ENCODE data around the gene CTTNBP2.

The CTTNBP2 gene

GRCh38 chr7:117818232-117818631, 55.0 kb downstream of the CTTNBP2 start:
- DNase-seq (ENCODE audit: low read depth, low spot score), result no peak

DNA sequence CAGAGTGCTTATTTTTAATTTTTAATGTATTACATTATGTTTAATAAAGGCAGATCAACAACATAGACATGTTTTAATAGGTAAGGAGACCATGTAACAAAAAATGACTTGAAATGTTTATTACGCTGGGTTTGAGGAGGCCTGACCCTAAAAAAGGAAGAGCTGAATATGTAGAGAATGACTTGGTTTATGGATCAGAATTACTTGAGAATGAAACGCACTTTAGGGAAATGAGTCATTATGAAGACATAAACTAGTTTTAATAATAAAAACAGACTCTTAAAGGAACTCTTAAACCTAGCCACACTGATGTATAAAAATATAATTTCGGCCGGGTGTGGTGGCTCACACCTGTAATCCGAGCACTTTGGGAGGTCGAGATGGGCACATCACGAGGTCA, 56.5 kb downstream of the CTTNBP2 start:
- DNase-seq (ENCODE audit: low read depth, low spot score), result no peak

- DNase-seq (ENCODE audit: low read depth, low spot score), result no peak
These were observed 61.5 kb downstream of the CTTNBP2 start for GRCh38 chr7:117811696-117812095.

DNA sequence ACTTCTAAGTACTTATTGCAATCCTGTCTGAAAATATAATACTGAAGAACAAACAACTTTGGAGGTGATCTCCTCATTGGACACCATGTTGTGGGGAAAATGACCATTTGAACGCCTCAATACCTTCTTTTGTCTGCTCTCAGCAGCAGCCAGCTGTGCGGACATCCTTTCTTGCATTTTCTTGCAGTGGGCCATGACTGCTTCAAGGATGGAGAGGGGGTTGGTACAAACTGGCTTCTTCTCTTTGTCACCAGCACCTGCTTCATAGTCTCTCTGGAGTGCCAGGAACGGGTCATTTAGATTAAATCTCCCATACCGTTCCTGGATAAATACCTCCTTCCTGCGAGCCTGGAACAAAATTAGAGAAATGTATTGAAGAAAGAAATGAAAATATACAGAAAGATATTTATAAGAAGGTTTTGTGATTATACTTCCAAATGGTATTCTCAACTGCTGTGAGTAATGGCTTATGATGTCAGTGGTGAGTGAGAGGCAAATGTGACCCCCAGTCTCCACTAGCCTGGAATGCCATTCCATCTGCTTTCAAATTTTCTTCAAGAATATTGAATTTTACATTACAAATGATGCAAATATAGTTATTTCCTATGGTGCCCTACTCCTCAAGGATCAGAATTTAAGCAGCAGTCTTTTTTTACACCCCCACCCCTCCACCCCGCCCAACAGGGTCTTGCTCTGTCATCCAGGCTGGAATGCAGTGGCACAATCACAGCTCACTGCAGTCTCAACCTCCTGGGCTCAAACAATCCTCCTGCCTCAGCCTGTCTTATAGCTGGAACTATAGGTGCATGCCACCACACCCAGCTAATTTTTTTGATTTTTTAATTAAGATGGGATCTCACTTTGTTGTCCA, 62.4 kb downstream of the CTTNBP2 start:
- no peak for DNase-seq (ENCODE audit: low read depth, low spot score)

GRCh38 chr7:117809958-117810357, 63.3 kb downstream of the CTTNBP2 start:
- no peak for DNase-seq (ENCODE audit: low read depth, low spot score)

DNA sequence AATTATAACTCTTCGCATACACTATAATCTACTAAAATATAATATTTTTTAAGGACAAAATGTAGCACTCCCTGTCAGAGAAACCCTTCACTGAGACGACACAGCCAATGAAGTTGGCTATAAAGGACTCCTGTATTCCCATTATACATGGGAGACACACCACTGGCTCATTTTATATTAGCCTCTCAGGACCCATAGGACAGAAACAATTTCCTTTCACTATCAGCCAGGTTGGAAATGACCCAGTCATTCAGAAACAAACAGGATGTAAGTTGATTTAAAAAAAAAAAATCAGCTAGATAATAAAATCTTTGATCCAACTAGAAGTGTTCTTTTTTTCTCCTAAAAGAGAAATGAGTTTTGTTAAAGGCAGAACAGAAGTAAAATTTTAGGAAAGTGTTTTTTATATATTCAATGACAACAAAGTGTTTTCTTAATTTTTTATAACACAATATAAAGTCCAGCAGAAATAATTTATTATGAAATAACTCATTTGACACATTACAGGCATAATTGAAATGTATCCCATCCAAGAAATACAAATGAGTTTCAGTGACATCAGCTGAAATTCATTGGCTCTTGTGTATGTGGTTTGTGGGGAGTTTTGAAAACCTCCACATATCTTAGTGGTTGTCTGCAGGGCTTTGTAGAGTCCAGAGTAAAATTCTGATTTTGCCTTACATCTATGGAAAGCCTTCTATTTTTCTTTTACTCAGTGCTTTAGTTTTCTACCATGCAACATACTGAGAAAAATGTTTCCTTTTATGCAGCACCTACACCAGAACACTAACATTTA, 64.1 kb downstream of the CTTNBP2 start:
- no peak for DNase-seq (ENCODE audit: low read depth, low spot score)

- DNase-seq (ENCODE audit: low read depth, low spot score), result no peak
These were observed 64.9 kb downstream of the CTTNBP2 start for GRCh38 chr7:117808341-117808757.

DNA sequence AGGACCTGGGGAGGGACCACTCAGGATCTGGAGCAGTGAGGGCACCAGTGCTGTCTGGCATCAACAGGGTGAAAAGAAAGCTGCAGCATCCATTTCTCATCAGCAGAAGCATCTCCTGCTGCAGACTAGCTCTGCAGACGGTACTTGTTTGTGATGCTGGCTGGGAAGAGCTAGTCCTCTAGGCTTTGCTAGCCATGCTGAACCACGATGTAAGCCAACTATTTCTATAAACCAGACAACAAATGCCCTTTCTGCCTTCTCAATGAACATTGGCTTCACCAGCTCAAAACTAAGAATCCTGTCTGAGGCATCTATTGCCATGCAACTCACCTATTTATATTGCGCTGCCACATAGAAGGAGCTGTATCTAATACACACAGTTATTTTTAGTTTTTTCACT, 65.6 kb downstream of the CTTNBP2 start:
- DNase-seq (ENCODE audit: low read depth, low spot score), result no peak

DNA sequence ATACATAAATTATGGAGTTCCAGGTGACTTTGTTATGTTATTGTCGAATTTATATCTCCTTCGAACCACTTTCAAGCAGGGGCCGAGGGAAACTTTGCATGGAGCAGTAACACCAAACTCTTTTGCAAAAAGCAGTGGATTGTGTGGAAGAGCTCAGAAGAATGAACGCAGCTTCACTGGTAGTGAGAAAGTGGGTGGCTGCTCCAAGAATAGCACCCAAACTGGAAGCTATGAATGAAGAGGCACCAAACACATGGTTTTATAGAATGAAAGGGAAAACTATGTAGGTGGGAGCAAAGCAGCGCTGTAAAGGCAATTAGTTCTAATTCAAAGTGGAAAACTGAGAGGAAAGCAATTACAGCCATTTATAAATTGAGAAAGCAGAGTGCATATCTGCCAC, 67.2 kb downstream of the CTTNBP2 start:
- no peak for DNase-seq (ENCODE audit: low read depth, low spot score)

DNA sequence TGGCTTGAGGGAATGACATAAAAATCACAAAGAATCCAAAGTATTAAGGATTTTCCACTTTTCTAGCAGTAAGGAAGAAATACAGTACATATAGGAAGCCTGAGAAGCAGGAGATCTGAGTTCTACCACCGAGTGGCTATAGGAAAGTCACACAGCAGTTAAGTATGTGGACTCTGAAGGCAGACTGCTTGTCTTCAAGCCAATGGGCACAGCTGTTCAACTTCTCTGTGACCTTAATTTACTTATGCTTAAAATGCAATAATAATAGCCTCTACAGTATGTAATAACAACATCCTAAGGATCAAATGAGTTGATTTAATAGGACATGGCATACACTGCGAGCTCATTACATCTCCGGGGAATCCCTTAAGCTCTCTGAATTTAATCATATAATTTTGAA, 68.0 kb downstream of the CTTNBP2 start:
- no peak for DNase-seq (ENCODE audit: low read depth, low spot score)

DNA sequence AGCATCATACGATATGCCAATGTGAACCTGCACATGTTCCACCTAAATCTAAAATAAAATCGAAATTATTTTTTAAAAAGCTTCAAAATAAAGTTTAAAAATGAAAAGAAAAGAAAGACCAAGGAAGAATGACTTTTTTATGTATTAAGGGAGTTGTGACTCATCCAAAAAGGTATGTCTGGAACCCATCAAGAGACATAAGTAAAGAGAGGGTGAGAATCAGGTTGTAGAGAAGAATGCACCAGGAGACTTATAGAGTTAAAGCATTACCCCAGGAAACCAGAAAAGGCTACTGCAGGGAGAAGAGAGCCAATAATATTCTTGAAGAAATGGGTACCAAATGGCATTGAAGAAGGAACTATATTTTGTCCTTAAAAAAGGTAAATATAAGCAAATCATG, 69.8 kb downstream of the CTTNBP2 start:
- DNase-seq (ENCODE audit: low read depth, low spot score), result no peak

GRCh38 chr7:117802660-117803059, 70.6 kb downstream of the CTTNBP2 start:
- no peak for DNase-seq (ENCODE audit: low read depth, low spot score)

DNA sequence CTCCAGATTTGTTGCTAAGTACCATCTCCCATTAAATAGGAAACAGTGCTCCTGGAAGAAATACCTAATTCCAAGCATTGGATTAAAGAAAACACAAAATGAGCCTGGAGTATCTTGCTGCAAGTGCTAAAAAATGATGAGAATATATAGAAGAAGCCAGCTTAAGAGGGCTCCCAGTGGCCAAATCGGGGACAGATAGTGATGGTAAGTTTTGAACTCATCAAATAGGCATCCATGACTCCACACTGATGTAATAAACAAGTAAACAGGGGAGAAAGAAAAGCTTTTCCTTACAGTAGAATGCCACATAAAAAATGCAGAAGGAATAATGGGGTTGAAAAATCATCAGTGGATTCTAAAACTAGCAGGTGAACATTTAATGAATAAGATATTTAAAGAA, 72.4 kb downstream of the CTTNBP2 start:
- DNase-seq (ENCODE audit: low read depth, low spot score), result no peak

- no peak for DNase-seq (ENCODE audit: low read depth, low spot score)
These were observed 72.8 kb downstream of the CTTNBP2 start for GRCh38 chr7:117800406-117800805.

DNA sequence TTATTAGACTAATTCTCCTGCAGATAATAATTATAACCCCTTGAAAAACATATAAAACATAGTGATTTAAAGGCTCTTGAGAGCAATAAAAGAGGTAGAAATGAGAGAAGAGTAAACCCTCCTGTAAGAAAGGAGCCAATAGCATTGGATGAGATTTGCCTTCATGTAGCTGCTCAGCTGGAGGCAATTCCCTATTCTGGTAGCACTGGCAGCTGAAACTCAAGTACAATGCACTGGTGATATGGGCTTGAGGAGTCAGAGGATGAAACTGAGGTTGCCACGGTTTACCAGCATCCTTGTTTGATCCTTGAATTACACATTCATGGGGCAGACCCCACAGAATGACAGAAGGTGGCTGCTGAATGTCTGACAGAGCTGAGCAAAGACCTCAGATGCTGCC, 76.4 kb downstream of the CTTNBP2 start:
- no peak for DNase-seq (ENCODE audit: low read depth, low spot score)

DNA sequence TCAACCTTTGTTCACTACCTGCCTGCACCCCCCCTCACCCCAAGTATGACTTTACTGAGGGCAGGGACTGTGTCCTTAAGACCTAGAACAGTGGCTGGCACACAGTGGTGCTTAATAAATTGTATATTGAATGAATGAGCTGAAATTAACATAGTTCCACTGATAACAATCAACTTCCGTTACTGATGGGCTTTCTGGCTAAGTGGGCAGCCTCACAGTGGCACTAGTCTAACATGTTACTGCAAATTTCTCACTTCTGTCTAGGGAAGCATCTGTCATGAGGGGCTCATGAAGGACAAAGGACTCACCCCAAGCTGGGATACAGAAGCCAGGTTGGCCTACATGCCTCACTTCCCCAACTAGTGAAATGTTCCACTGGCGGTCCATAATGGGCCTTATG, 79.3 kb downstream of the CTTNBP2 start:
- no peak for DNase-seq (ENCODE audit: low read depth, low spot score)

- no peak for DNase-seq (ENCODE audit: low read depth, low spot score)
These were observed 79.7 kb downstream of the CTTNBP2 start for GRCh38 chr7:117793521-117793920.

DNA sequence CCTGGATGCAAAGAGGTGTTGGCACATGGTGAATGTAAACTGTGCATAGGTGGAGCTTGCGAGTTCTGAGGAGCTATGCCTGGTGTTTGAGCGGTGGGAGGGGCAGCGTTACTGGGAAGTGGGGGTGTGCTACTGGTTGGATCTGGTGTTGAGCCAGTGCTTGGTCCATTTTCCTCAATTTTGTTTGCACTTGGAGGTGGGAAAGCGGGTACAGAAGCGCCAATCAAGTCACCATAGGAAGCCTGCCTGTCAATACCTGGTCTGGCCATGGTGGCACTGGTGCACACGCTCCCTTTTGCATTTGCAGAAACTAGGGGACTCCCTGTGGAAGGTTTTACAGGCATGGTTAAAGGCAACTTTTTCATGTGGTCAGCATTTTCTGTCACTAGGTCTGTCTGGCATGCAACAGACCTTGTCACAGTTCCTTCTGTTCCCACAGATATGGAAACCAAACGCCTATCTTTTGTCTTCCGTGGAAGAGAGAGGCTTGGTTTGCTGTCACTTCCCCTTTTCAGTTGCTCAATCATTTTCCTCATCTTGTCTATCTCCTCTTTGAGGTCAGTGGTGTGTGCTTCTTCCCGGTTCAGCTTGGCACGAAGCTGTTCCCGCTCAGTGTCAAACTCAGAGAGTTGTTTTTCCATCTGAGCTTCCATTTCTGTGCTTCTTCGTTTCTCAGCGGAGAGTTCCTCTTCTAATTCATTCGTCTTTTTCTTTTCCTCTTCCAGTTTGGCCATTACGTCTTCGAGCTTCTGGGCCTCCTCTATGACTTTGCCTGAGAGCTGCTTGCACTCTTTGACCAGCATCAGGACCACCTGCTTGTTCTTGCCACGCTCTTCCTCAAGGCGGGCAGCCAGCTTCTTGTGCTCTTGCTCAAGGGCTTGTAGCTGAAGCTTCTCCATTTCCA, 81.1 kb downstream of the CTTNBP2 start:
- DNase-seq (ENCODE audit: low read depth, low spot score), result no peak

DNA sequence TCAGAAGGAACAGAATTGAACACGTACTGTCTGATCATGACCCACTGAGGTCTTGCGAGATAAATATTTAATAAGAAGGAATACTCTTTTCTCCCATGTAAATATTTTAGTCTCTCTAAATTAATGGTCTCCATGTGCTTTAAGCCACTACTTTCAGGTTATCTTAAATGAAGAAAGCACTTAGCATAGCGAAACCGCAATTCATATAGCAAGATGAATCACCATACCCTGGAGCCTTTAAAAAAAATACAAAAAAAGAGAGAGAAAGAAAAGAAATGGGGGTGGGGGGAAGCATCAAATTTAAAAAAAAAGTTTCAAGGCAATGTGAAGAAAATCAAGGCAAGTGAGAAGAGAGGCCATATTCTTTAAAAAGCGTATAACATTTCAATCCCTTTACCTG, 82.5 kb downstream of the CTTNBP2 start:
- DNase-seq (ENCODE audit: low read depth, low spot score), result no peak

DNA sequence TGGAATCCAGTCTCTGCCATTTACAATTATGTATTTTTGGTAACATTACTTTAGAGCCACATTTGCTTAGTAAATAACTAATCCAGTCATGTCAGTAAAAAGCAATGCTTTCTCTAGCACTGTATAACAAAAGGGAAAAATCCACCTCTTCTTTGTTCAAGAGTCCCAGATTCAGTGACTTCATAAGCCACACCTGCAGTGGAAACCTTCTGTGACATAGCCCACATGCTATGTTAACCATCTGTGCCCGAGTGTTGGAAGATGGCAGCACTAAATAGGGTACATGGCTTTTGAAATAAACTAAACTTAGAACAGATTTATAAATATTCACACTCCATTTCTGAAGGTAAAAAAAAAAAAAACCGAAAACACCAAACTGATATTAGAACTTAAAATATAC, 83.0 kb downstream of the CTTNBP2 start:
- DNase-seq (ENCODE audit: low read depth, low spot score), result no peak

DNA sequence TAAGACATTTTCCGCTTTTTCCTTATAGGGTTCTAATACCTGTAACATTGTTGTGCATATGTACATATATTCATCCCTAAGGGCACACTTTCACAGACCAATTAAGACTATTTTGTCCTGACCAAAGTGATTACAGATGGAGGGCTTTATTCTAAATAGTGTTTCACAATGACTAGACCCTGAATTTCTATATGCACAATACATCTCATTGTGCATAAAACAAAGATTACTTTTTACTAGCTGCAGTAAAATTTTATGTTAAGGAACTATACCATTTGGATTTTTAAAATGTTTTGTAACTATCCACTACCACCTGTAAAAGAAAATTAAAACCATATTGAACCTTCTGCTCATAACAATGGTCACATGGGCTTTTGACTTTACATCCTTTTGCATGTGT, 87.8 kb downstream of the CTTNBP2 start:
- DNase-seq (ENCODE audit: low read depth, low spot score), result no peak

- no peak for DNase-seq (ENCODE audit: low read depth, low spot score)
These were observed 88.9 kb downstream of the CTTNBP2 start for GRCh38 chr7:117784315-117784714.
